ENCODE measurements around the gene WDFY2.

WDFY2 gene

DNA sequence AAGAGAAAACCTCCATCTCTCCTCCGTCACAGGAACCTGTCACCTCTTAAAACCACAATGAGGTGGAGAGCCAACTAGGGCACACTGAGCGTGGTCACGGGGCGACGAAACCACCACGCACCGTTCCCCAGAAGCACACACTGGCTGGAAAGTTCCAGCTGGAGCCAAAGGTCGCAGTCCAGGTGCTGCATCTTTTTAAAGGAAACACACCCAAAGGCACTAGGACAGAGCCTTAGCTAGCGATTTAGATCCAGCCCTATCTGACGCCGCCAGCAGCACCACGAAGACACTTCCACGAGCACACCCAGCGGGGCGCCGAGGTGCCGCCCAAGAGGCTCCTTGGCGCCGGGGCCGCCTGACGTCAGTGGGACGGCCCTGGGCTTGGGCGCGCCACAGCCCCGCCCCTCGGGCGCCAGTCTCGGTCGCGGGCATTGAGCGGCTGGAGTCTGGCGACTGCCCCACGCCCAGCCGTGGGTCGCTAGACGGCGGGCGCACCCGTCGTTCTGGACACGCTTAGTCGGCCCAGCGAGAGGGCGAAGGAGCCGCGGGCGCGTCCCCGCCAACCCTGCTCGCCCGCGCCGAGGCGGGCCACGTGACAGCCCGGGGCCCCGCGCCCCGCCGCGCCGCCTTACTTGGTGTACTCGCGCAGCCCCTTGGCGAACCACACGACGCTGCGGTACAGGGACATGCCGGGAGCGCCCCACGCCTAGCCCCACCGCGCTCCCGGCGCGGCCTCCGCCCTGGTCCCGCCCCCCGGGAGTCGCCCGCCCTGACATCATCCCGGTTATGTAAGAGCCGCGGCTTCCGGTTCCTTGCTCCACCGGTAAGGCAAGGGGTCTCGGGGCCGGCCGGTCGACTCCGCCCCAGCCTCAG is 219.4 kb downstream of the WDFY2 start, which contains the start of gene DHRS12:
TSS of gene DHRS12 (minus strand) at position 742 of the 873 bp plus-strand sequence. CDS start 4,504 bp downstream, outside the sequence.
- DNase-seq, result peak; percentile 78

DNA sequence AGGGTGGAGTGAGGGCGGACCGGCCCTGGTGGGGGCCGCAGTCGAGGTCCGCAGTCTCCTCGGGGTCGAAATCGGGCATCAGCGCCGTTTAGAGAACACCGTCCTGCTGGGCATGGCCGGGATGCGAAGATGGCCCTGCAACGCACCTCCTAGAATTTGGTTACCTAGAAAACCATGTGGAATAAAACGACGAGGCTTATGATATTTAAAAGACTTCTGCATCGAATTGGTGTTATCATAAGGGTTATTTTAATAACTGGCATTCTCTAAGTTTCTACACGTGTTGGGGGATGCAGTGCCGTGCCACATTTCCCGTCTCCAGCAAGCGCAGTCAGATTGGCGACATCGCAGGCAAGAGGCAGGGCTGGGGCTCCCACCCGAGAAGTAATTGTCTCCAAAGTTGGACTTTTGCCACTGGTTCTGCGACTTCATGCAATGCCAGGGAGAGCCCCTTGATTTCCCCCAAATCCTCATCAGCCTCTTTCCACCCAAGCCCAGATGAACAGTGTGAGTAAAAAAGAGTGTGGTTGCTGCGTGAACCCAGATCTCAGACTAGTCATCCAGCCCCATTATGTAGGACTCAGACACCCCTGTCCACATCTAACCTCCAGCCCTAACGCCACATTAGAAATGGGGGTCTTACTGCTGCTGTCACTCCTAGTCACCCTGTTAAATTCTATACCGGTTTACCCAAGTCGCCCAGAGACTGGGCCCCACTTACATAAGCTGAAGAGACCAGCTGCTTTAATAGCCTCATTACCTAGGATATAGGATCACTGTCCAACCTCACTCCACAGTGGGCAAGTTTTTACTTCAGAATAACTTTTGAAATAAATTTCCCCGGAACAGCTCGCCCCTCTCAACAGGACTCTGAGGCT is 220.3 kb downstream of the WDFY2 start:
- no peak for DNase-seq

GRCh38 chr13:51805313-51805712 is 221.1 kb downstream of the WDFY2 start:
- no peak for DNase-seq

DNA sequence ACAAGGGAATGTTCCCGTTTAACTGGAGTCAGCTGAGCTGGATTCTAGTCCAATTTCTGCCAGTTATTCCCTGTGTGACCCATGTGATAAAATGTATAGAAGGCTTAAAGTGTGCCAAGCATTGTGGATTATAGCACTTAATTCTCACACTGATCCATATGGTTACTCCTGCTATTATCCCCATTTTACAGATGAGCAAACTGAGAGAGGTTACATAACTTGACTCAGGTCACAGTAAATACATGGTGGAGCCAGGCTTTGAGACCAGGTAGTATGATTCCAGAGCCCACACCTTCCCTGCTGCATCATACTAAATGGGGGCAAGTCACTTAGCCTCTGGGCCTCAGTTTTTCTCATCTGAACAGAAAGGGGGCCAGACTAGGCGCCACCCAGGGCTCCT is 221.7 kb downstream of the WDFY2 start:
- no peak for DNase-seq

- DNase-seq, result peak; percentile 31
These were observed 222.3 kb downstream of the WDFY2 start for GRCh38 chr13:51806566-51806965.

- no peak for DNase-seq
These were observed 222.8 kb downstream of the WDFY2 start for GRCh38 chr13:51807041-51807440.

GRCh38 chr13:51808811-51809210 is 224.5 kb downstream of the WDFY2 start:
- DNase-seq, result no peak

DNA sequence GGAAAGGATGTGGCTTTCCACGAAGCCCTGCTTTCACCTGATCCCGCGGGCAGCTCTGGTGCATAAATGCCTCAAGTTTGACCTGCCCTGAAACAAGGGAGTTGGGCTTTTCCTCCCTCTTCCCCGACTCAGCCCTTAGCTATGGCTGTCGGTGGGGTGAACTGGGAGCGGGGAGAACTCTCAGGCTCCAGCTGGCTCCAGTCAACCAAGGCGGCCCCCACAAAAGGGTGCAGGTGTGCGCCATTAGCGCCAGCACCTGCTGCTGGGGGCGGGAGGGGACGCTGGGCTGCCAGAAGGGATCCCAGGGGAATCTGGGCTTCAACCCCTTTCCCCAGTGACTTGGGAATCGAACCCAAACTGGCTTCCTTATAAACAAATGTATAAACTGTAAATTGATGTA is 226.8 kb downstream of the WDFY2 start:
- no peak for DNase-seq

DNA sequence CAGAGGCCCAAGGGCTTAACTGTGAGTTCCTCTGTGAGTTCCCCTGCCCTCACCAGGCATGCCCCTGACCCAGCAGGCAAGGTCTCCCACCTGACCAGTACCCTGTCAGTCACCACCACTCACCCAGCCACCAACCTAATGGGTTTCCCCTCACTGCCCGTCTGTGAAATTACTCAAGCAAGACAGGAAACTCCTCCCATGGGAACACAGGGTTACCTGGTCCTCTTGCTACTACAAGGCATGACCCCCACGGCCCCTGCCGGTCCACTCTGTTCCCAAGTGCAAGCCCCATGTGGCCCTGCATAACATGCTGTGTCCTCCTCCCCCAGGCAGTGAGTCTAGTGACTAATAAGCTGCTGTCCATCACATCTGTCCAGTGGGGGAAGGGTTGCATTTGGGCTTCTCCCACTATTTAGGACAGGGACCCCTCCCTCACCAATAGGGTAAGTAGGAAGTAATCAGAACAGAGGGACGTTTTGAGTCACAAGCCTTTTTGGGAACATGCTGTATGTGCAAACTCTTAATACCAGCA is 227.7 kb downstream of the WDFY2 start:
- peak; percentile 32 for DNase-seq

- DNase-seq, result no peak
These were observed 229.8 kb downstream of the WDFY2 start for GRCh38 chr13:51814071-51814470.

DNA sequence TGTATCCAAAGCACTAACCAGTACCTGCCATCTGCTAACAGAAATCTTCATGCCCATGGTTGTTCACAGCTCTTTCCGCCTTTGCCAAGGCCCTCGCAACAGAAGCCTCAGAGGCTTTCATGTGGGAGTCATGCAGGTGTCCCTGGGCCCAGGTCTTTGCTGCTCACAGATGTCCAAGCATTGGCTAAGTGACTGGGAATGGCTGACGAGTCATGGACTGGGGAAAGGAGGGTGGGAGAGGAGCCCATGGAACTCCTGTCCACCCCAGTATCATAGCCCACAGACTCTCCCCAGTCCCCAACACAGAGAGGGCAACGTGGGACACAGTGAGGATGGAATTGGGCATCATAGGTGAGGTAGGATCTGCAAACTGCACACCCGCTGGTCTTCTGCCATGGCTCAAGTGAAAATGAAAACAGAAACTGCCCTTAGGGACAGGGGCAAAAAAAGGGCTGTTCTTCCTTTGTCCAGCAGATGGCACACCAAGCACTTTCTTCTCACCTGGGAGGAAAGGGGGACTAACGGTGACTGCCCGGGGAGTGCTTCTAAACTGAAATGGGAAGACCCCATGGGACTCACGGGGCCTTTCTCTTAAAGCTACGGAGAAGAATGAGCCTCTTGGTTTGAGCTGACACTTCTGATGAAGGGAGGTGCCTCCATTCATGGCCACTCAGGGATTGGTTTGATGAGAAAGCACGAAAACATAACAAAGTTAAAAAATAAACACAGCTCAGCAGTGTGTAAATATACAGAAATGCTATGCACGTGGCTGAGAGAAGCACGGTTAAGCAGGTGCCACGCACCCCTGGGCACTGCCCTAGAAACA is 230.8 kb downstream of the WDFY2 start:
- peak; percentile 40 for DNase-seq

DNA sequence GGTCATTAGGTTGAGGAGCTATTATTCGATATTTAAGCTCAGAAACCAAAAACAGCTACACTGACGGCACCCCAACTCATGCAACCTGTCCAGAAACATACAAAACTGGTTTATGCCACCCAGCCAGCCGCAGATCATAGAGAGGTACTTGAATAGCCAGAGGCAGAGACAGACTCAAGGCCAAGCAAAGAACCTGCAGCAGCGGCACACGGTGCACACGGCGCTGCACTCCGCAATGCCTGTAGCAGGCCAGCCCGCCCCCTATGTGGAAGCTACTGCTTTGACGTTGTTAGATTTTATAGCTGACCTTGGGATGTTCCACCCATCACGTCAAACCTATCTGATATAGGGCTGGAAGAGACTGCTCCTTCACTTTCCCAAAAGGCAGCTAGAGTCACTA is 231.6 kb downstream of the WDFY2 start:
- no peak for DNase-seq

- no peak for DNase-seq
These were observed 232.5 kb downstream of the WDFY2 start for GRCh38 chr13:51816604-51817249.
